ENCODE data around the gene LRTM2.

The LRTM2 gene

DNA sequence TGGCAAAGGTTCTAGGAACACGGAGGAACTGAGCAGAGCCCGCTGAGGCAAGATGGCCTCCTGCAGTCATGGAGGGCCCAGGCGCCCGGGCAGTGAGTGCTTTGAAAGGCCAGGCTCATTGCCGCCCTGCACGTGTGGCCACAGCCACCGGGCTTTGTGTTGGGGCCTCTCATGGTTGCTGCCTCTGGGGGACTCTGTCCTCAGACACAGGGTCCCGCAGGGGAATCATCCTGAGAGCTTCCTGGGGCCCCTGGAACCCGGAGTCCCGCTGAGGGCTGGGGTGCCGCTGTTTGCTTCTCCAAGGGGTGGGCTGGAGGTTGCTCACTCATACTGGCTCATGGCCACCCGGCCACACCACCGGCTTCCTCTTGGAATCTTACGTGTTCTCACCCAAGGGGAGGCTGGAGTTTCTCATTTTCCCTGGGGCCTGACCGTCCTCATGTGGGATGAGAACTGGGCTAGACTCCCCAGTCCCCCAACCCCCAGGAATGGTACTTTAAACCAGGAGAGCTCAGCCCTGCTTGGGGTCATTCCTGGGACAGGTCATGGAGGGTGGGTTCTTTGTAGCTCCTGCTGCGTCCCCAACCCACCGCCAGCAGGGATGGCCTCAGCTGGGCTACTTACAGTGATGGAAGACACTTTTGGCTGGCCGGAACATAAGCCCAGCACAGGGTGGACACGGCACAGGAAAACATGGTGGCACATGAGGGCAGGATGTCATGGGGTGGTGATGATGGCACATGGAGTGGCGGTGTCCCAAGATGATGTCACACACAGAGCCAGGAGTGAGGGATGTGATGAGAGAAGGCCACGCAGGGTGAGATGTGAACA, 21.1 kb upstream of the LRTM2 start:
- TF ChIP-seq POU6F1 (CRISPR knock-in tag; IDR thresholded peaks at IDR 0.05; ENCODE audit: borderline replicate concordance, low read depth) (no peak), TSHZ2 (CRISPR knock-in tag; IDR thresholded peaks at IDR 0.05) (no peak), GLIS3 (CRISPR knock-in tag; IDR thresholded peaks at IDR 0.05) (no peak), ESRRG (CRISPR knock-in tag; IDR thresholded peaks at IDR 0.05) (no peak), ARNTL (CRISPR knock-in tag; IDR thresholded peaks at IDR 0.05; ENCODE audit: borderline replicate concordance, low read depth) (no peak)
- TF ChIP-seq, protein P1, sequence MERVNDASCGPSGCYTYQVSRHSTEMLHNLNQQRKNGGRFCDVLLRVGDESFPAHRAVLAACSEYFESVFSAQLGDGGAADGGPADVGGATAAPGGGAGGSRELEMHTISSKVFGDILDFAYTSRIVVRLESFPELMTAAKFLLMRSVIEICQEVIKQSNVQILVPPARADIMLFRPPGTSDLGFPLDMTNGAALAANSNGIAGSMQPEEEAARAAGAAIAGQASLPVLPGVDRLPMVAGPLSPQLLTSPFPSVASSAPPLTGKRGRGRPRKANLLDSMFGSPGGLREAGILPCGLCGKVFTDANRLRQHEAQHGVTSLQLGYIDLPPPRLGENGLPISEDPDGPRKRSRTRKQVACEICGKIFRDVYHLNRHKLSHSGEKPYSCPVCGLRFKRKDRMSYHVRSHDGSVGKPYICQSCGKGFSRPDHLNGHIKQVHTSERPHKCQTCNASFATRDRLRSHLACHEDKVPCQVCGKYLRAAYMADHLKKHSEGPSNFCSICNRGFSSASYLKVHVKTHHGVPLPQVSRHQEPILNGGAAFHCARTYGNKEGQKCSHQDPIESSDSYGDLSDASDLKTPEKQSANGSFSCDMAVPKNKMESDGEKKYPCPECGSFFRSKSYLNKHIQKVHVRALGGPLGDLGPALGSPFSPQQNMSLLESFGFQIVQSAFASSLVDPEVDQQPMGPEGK (CRISPR knock-in tag; IDR thresholded peaks at IDR 0.05; ENCODE audit: borderline replicate concordance): no peak
- no peak for ATAC-seq

GRCh38 chr12:1799882-1800400, 20.4 kb upstream of the LRTM2 start:
- no peak for TF ChIP-seq ZC3H10 (CRISPR knock-in tag; IDR thresholded peaks at IDR 0.05)
- TF ChIP-seq, protein P1 (CRISPR knock-in tag; IDR thresholded peaks at IDR 0.05; ENCODE audit: borderline replicate concordance): no peak
- TF ChIP-seq TCF4 (CRISPR knock-in tag; IDR thresholded peaks at IDR 0.05; ENCODE audit: borderline replicate concordance): no peak
- TF ChIP-seq ESRRG (CRISPR knock-in tag; IDR thresholded peaks at IDR 0.05): no peak
- no peak for TF ChIP-seq ZNF70 (CRISPR knock-in tag; IDR thresholded peaks at IDR 0.05)
- TF ChIP-seq ARNTL (CRISPR knock-in tag; IDR thresholded peaks at IDR 0.05; ENCODE audit: borderline replicate concordance, low read depth): no peak
- TF ChIP-seq ZFP30 (CRISPR knock-in tag; IDR thresholded peaks at IDR 0.05): no peak
- no peak for TF ChIP-seq CREB5 (CRISPR knock-in tag; IDR thresholded peaks at IDR 0.05; ENCODE audit: low read depth)
- TF ChIP-seq GLIS3 (CRISPR knock-in tag; IDR thresholded peaks at IDR 0.05): no peak
- TF ChIP-seq OSR1 (CRISPR knock-in tag; IDR thresholded peaks at IDR 0.05): no peak
- no peak for ATAC-seq

DNA sequence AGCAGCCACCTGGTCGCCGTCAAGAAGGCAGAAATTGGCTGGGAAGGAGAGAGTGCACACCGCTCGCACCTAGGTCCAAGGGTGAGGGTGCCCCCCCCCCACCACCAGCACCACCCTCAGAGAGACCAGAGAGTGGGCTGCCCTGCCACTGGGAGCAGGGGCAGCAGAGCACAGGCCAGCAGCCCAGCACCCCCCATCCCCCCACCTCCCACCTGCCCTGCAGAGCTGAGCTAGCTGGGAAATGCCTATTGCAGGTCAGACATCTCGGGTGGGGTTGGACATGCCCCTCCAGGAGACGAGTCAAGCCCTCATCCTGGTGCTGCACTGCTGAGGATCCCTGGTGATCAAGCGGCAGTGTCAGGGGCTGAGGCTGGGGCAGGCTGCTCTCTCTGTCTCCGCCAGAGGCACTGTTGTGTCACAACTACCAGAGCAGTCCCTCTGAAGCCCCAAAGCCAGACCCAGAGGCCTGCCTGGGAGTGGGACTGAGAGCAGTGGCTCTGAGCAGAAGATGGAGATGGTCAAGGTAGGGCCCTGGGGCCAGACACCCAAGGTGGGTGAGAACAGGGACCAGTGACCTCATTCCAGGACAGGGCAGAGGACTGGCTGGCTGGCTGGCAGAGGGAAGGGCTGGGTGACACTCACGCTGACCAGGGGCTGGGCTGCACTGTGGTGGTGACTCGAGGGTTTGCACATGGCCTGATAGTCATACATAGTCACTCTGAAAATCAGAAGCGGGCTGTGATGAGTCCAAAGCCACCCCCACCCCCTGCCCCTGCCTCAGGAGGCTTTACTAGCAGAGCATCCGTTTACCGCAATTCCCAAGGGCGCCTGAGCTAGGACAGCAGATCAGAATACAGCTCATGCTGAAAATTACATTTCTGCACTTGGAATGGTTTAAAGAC, 19.7 kb upstream of the LRTM2 start:
- no peak for ATAC-seq
- no peak for TF ChIP-seq ZFP30 (CRISPR knock-in tag; IDR thresholded peaks at IDR 0.05)
- no peak for TF ChIP-seq ZNF565 (CRISPR knock-in tag; conservative IDR thresholded peaks at IDR 0.05; ENCODE audit: low read depth)
- no peak for TF ChIP-seq TSHZ2 (CRISPR knock-in tag; IDR thresholded peaks at IDR 0.05)
- no peak for TF ChIP-seq ESRRG (CRISPR knock-in tag; IDR thresholded peaks at IDR 0.05)
- TF ChIP-seq ZNF70 (CRISPR knock-in tag; IDR thresholded peaks at IDR 0.05): no peak
- TF ChIP-seq ZFP3 (CRISPR knock-in tag; IDR thresholded peaks at IDR 0.05): no peak
- no peak for TF ChIP-seq ZC3H10 (CRISPR knock-in tag; IDR thresholded peaks at IDR 0.05)
- TF ChIP-seq PPARA (CRISPR knock-in tag; IDR thresholded peaks at IDR 0.05; ENCODE audit: borderline replicate concordance): no peak
- TF ChIP-seq SNAI2 (CRISPR knock-in tag; IDR thresholded peaks at IDR 0.05): no peak
- no peak for TF ChIP-seq GLIS3 (CRISPR knock-in tag; IDR thresholded peaks at IDR 0.05)
- TF ChIP-seq OSR1 (CRISPR knock-in tag; IDR thresholded peaks at IDR 0.05): no peak
- TF ChIP-seq CSRNP3 (CRISPR knock-in tag; IDR thresholded peaks at IDR 0.05): no peak
- TF ChIP-seq TOX (CRISPR knock-in tag; IDR thresholded peaks at IDR 0.05; ENCODE audit: borderline replicate concordance): no peak
- TF ChIP-seq RARB (CRISPR knock-in tag; IDR thresholded peaks at IDR 0.05): no peak
- no peak for TF ChIP-seq TCF4 (CRISPR knock-in tag; IDR thresholded peaks at IDR 0.05; ENCODE audit: borderline replicate concordance)

Measured in SK-N-SH treated with all-trans-retinoic acid at 6 μM for 48 hours (cell line).